GM18505 (cell line): ENCODE results near the gene ZFP36.
A peak's percentile ranks its signal among the peaks of the same experiment; 100 is the strongest.
"Not testable (repeated sequence)": the region's sequence is repeated elsewhere in the genome, so short reads cannot be mapped to it uniquely, and the experiment has no call there.

Source experiments
- ATAC-seq: cut with Tn5 transposase; IDR thresholded peaks from one replicate; pipeline ENCODE4 v1.9.1; 2021; ENCODE audit not compliant: unreplicated experiment
- POLR2A ChIP-seq: IDR thresholded peaks from 4 replicates; pipeline ENCODE4 v1.6.1; 2011; ENCODE audit warnings: borderline replicate concordance; ENCODE audit not compliant: insufficient read depth, insufficient read length; ENCODE audit errors: extremely low read depth

Gene ZFP36

GRCh38 chr19:39444598-39445195 is 38.0 kb downstream of the ZFP36 start:
- no peak for TF ChIP-seq POLR2A
- no peak for ATAC-seq

GRCh38 chr19:39445196-39446111 is 38.8 kb downstream of the ZFP36 start, which contains the start of gene SUPT5H:
SUPT5H (plus strand) TSS chr19:39445582; CDS start chr19:39445891, 309 bp downstream.
- TF ChIP-seq POLR2A: peak; percentile 95
- peak; percentile 79 for ATAC-seq

GRCh38 chr19:39446365-39447084 is 39.9 kb downstream of the ZFP36 start:
- ATAC-seq: no peak
- no peak for TF ChIP-seq POLR2A

GRCh38 chr19:39448271-39448670 is 41.6 kb downstream of the ZFP36 start:
- no peak for ATAC-seq
- TF ChIP-seq POLR2A: no peak

- no peak for TF ChIP-seq POLR2A
- ATAC-seq: no peak
Measured at GRCh38 chr19:39449116-39449797, 42.6 kb downstream of the ZFP36 start.

- ATAC-seq: not testable (repeated sequence)
Measured at GRCh38 chr19:39451257-39451656, 44.6 kb downstream of the ZFP36 start.
